Measurements from ENCODE around the gene AFDN. TPM values are rescaled to one million over a fixed set of nuclear protein-coding genes. Genes with fewer than 3 reads are reported as not detected.

Gene AFDN
- total and polyA plus RNA-seq, 2 experiments from 2014 or later: 66.9 to 200 TPM

GRCh38 chr6:167972193-167972592 is 145.5 kb downstream of the AFDN start (continued):
- TF ChIP-seq REST (IDR thresholded peaks at IDR 0.05; ENCODE audit: unreplicated experiment) (no peak), ETS1 (IDR thresholded peaks at IDR 0.05) (no peak)

- Histone ChIP-seq H3F3A (replicated peaks; ENCODE audit: low read depth) (no peaks in the 10 kb centered on the region), H3K9me2 (ENCODE audit: insufficient read depth) (no peaks in the 10 kb centered on the region), H3K4me3 (no peak overlapping the region), H3K27ac (ENCODE audit: low read depth) (no peak overlapping the region), H3K36me3 (ENCODE audit: insufficient read depth) (peaks cover 20% of the 10 kb centered on the region), H3K27me3 (ENCODE audit: insufficient read depth) (no peaks in the 10 kb centered on the region), H4K20me1 (replicated peaks; ENCODE audit: insufficient read depth) (0 out of 2 replicates have a peak, but pooled peaks cover 3% of the 10 kb centered on the region), H3K4me1 (ENCODE audit: insufficient read depth) (peaks cover 18% of the 10 kb centered on the region), H3K79me2 (replicated peaks; ENCODE audit: insufficient read depth) (no peaks in the 10 kb centered on the region), H2AFZ (no peak overlapping the region), H3K4me2 (peak overlapping the region; percentile 60)
- Mint-ChIP-seq H3K4me1 (peaks cover 22% of the 10 kb centered on the region), H3K27ac (peak overlapping the region; percentile 70), H3K36me3 (ENCODE audit: low read depth) (peaks cover 26% of the 10 kb centered on the region), H3K4me3 (no peak overlapping the region), H3K9me3 (peaks cover 9% of the 10 kb centered on the region), H3K27me3 (ENCODE audit: insufficient read depth, low read depth, poor library complexity) (peaks cover 5% of the 10 kb centered on the region)
- DNase-seq (ENCODE audit: low spot score) (no peak), ATAC-seq (peak; percentile 68)
- TF ChIP-seq ZNF114 (CRISPR knock-in tag; IDR thresholded peaks at IDR 0.05) (no peak), JUNB (IDR thresholded peaks at IDR 0.05; ENCODE audit: unreplicated experiment) (no peak), EZH2 (IDR thresholded peaks at IDR 0.05; ENCODE audit: low read depth, unreplicated experiment) (no peak), POLR2AphosphoS5 (IDR thresholded peaks at IDR 0.05; ENCODE audit: low read depth) (no peak), ETS1 (IDR thresholded peaks at IDR 0.05) (no peak), REST (IDR thresholded peaks at IDR 0.05; ENCODE audit: unreplicated experiment) (no peak), CREB1 (CRISPR knock-in tag; IDR thresholded peaks at IDR 0.05; ENCODE audit: low read depth) (no peak)
Measured at GRCh38 chr6:167973148-167973885, 146.6 kb downstream of the AFDN start.
